ENCODE data around the gene RAC3. TPM values are rescaled to one million over a fixed set of nuclear protein-coding genes. Genes with fewer than 3 reads are reported as not detected.

Gene RAC3
- total RNA-seq, 2 experiments from 2014 or later: 3.3 to 5.3 TPM

DNA sequence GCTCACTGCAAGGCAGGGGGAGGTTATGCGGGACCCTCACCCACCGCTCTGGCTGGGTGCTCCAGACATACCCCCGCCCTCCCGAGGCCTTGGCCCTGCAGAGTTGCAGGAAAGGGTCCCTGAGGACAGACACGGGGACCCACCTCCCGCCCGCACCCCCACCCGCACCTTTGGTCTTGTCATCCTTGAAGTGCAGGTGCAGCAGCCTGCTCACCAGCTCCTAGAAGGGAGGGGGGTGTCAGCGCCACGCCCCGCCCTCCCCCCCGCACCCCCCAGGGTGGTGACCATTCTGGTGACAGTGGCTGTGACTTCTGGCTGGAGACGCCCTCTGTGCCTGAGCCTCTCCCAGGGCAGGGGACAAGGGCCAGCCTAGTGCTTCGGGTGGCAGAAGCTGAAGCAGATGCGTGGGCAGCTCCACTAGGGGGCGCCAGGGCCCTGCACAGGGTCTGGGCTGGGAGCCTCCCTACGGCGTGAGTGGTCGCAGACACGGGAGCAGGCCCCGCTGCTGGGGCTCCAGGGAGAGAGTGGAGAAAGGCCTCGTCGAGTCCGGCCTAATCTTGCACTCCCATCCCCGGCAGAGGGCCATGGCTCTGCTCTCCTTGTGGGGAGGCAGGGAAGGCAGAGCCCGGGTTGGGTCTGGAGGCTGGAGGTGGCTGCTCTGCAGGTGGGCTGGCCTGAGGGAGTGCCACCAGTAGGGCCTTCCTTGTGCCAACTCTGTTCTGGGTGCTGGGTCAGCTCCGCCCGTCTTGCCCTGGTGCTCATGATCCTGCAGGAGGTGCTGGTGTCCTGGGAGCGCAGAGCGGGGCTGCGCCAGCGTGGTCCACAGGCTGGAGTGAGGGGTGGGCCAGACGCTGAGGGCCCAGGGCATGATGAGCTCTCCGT is 11.5 kb upstream of the RAC3 start:
- Histone ChIP-seq H3K36me3 (ENCODE audit: insufficient read depth, low read length) (peaks cover 11% of the 10 kb centered on the region), H3K4me1 (ENCODE audit: insufficient read depth, low read length) (peaks cover 44% of the 10 kb centered on the region), H3K4me3 (ENCODE audit: low read length) (no peak overlapping the region), H3K27ac (ENCODE audit: low read depth in 1 of 2, low read length in 2 of 2) (no peak overlapping the region), H3K9me3 (ENCODE audit: control insufficient read depth in 1 of 2, insufficient read depth in 1 of 2, low read length in 2 of 2) (no peaks in the 10 kb centered on the region), H3K27me3 (ENCODE audit: control insufficient read depth in 1 of 2, insufficient read depth in 2 of 2, low read length in 2 of 2) (no peaks in the 10 kb centered on the region)
- H3K9me3 Mint-ChIP-seq: no peaks in the 10 kb centered on the region
- intact Hi-C loops (cut with DNase I, micrococcal nuclease): loop anchor here (5.0 kb wide), 1 partner anchor 148 kb away; the partner anchor contains the start of gene ARHGDIA (in 2 of the 2)
- ChIA-PET CTCF (interaction anchor here (0.6 to 6.2 kb wide), 8 partner anchors 10 to 65 kb away, joined by 3 to 174 read pairs (median 3); partner anchors contain the start of genes NOTUM and RAC3), POLR2A (interaction anchor here (1.2 to 5.0 kb wide), 2 partner anchors 60 to 79 kb away, joined by 3 to 51 read pairs; partner anchors contain the start of gene NOTUM)
- peaks cover 5% of the 10 kb centered on the region for H3K36me3 Mint-ChIP-seq (ENCODE audit: low read depth)
- H3K27me3 Mint-ChIP-seq: no peaks in the 10 kb centered on the region
- DNase-seq (peak; percentile 41 to 79 (median 52)), ATAC-seq (ENCODE audit: poor library complexity) (no peak)
- H3K4me1 Mint-ChIP-seq (ENCODE audit: low read depth): peaks cover 21% of the 10 kb centered on the region
- TF ChIP-seq, protein P1, sequence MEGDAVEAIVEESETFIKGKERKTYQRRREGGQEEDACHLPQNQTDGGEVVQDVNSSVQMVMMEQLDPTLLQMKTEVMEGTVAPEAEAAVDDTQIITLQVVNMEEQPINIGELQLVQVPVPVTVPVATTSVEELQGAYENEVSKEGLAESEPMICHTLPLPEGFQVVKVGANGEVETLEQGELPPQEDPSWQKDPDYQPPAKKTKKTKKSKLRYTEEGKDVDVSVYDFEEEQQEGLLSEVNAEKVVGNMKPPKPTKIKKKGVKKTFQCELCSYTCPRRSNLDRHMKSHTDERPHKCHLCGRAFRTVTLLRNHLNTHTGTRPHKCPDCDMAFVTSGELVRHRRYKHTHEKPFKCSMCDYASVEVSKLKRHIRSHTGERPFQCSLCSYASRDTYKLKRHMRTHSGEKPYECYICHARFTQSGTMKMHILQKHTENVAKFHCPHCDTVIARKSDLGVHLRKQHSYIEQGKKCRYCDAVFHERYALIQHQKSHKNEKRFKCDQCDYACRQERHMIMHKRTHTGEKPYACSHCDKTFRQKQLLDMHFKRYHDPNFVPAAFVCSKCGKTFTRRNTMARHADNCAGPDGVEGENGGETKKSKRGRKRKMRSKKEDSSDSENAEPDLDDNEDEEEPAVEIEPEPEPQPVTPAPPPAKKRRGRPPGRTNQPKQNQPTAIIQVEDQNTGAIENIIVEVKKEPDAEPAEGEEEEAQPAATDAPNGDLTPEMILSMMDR (IDR thresholded peaks at IDR 0.05): peak; percentile 66
- no peak overlapping the region for H3K27ac Mint-ChIP-seq
- H3K4me3 Mint-ChIP-seq: peak overlapping the region; percentile 58

DNA sequence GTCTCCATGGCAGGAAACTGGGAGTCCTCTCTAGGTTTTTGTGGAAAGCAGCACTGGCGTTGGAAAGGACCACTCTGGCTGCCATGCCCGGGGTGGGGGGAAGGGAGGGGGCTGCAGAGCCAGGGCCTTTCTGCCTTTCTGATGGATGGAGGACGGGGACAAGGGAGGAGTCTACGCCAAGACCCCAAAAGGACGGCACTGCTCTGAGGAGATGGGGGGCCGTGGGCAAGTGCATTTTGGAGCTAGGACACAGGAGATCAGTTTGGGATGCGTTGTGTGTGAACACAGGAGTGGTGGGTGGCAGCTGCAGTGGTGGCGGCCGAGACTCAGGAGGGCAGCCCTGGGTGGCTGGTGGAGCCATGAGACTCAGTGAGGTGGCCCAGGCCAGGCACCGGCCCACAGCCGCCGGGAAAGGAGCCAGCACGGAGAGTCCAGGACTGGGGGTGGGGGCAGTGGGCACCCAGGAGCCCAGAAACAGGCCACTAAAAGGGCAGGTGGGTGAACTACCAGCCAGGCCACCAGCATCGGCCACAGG is 10.8 kb upstream of the RAC3 start:
- no peak overlapping the region for H3K27ac ChIP-seq (ENCODE audit: low read depth in 1 of 2, low read length in 2 of 2)
- peaks cover 47% of the 10 kb centered on the region for H3K4me1 ChIP-seq (ENCODE audit: insufficient read depth, low read length)
- H3K27me3 Mint-ChIP-seq: no peaks in the 10 kb centered on the region
- no peaks in the 10 kb centered on the region for H3K9me3 ChIP-seq (ENCODE audit: control insufficient read depth in 1 of 2, insufficient read depth in 1 of 2, low read length in 2 of 2)
- no peak overlapping the region for H3K4me3 ChIP-seq (ENCODE audit: low read length)
- POLR2A ChIA-PET: interaction anchor here (1.1 to 5.0 kb wide), 4 partner anchors 10 to 78 kb away, joined by 3 to 51 read pairs (median 6); partner anchors contain the start of genes ASPSCR1 and NOTUM
- ATAC-seq (ENCODE audit: poor library complexity) (no peak), DNase-seq (peak in 1 of 14 experiments; percentile 50)
- peaks cover 11% of the 10 kb centered on the region for H3K36me3 ChIP-seq (ENCODE audit: insufficient read depth, low read length)
- no peak overlapping the region for H3K27ac Mint-ChIP-seq
- peaks cover 21% of the 10 kb centered on the region for H3K4me1 Mint-ChIP-seq (ENCODE audit: low read depth)
- H3K4me3 Mint-ChIP-seq: no peak overlapping the region
- H3K9me3 Mint-ChIP-seq: no peaks in the 10 kb centered on the region
- TF ChIP-seq, protein P1 (IDR thresholded peaks at IDR 0.05): no peak
- intact Hi-C loops (cut with DNase I, micrococcal nuclease): loop anchor here (1.0 to 5.0 kb wide), 2 partner anchors 61 to 148 kb away; partner anchors contain the start of gene ARHGDIA (in 2 of the 2)
- H3K27me3 ChIP-seq (ENCODE audit: control insufficient read depth in 1 of 2, insufficient read depth in 2 of 2, low read length in 2 of 2): no peaks in the 10 kb centered on the region
- H3K36me3 Mint-ChIP-seq (ENCODE audit: low read depth): peaks cover 5% of the 10 kb centered on the region
- CTCF ChIA-PET: interaction anchor here (1.0 to 6.2 kb wide), 6 partner anchors 10 to 93 kb away, joined by 3 to 174 read pairs (median 7); partner anchors contain the start of genes MAFG, NOTUM and RAC3

Data from CD4-positive, alpha-beta T cell (primary cell).